WTC11 (cell line): Measurements from ENCODE around the gene VAMP4. TPM values are rescaled to one million over a fixed set of nuclear protein-coding genes. Genes with fewer than 3 reads are reported as not detected.

ENCODE experiments used
- ATAC-seq: fragments of 200-7000 bp; cut with Tn5 transposase; 2 replicates; pipeline ENCODE4 v1.10.0; 2021; ENCODE audit warnings: mild to moderate bottlenecking, moderate library complexity
- CTCF ChIA-PET: fragments of 300-600 bp; sonication (Branson Sonifier 250); formaldehyde crosslinking; loops from one replicate; lab custom pipeline; 2021; ENCODE audit warnings: antibody characterized with exemption; lab: Charles Lee
- POLR2A ChIA-PET: fragments of 350-600 bp; sonication (Branson Sonifier 250); formaldehyde crosslinking; loops from one replicate; lab custom pipeline; 2021; ENCODE audit warnings: antibody characterized with exemption; lab: Charles Lee
- DNase-seq: peaks from one replicate; pipeline ENCODE4 v3.0.0; 2021; ENCODE audit warnings: low spot score
- H3K27ac Mint-ChIP-seq: 2 replicates; pipeline ENCODE4 v1.8.0; 2021; ENCODE audit warnings: mixed read lengths
- H3K27me3 Mint-ChIP-seq: 2 replicates; pipeline ENCODE4 v1.8.0; 2021; ENCODE audit warnings: low read depth, mild to moderate bottlenecking, moderate library complexity, mixed read lengths
- H3K36me3 Mint-ChIP-seq: 2 replicates; pipeline ENCODE4 v1.8.0; 2021; ENCODE audit warnings: mixed read lengths
- H3K4me1 Mint-ChIP-seq: 2 replicates; pipeline ENCODE4 v1.8.0; 2022; ENCODE audit warnings: mixed read lengths
- H3K4me3 Mint-ChIP-seq: 2 replicates; pipeline ENCODE4 v1.8.0; 2021; ENCODE audit warnings: mild to moderate bottlenecking, moderate library complexity, mixed read lengths
- H3K9me3 Mint-ChIP-seq: 2 replicates; pipeline ENCODE4 v1.8.0; 2021; ENCODE audit warnings: mixed read lengths
- ATF2 ChIP-seq: sonication (generic); formaldehyde crosslinking; IDR thresholded peaks from 2 replicates; pipeline ENCODE4 v1.8.1; 2022; ENCODE audit warnings: low read depth, missing genetic modification reagents, borderline replicate concordance
- CBFB ChIP-seq: sonication (generic); formaldehyde crosslinking; IDR thresholded peaks from 2 replicates; pipeline ENCODE4 v1.8.1; 2022; ENCODE audit warnings: mild to moderate bottlenecking, low read depth, missing genetic modification reagents
- E2F1 ChIP-seq: sonication (generic); formaldehyde crosslinking; IDR thresholded peaks from 2 replicates; pipeline ENCODE4 v1.8.0; 2022; ENCODE audit warnings: mild to moderate bottlenecking, missing genetic modification reagents
- EMX1 ChIP-seq: fragments of 250-450 bp; sonication (Bioruptor Pico); IDR thresholded peaks from 2 replicates; pipeline ENCODE4 v1.8.0; 2021; ENCODE audit warnings: mild to moderate bottlenecking
- FOXK1 ChIP-seq: sonication (generic); formaldehyde crosslinking; IDR thresholded peaks from 2 replicates; pipeline ENCODE4 v1.8.0; 2022; ENCODE audit warnings: mild to moderate bottlenecking, moderate library complexity, missing genetic modification reagents
- GTF2I ChIP-seq: fragments of 250-450 bp; sonication (Bioruptor Pico); conservative IDR thresholded peaks from 2 replicates; pipeline ENCODE4 v1.4.0; 2021; ENCODE audit warnings: mild to moderate bottlenecking
- HMGA2 ChIP-seq: fragments of 250-450 bp; sonication (Bioruptor Pico); IDR thresholded peaks from 2 replicates; pipeline ENCODE4 v1.4.0; 2021; ENCODE audit warnings: mild to moderate bottlenecking, moderate library complexity
- NFE2L1 ChIP-seq: sonication (generic); formaldehyde crosslinking; IDR thresholded peaks from 2 replicates; pipeline ENCODE4 v1.8.1; 2023; ENCODE audit warnings: missing genetic modification reagents
- NR3C1 ChIP-seq: sonication (generic); formaldehyde crosslinking; conservative IDR thresholded peaks from 2 replicates; pipeline ENCODE4 v1.8.1; 2023; ENCODE audit warnings: low read depth, mild to moderate bottlenecking, missing genetic modification reagents
- OVOL2 ChIP-seq: fragments of 250-450 bp; sonication (Bioruptor Pico); IDR thresholded peaks from 2 replicates; pipeline ENCODE4 v1.9.0; 2021; ENCODE audit warnings: mild to moderate bottlenecking, borderline replicate concordance
- PRRX2 ChIP-seq: fragments of 250-450 bp; sonication (Bioruptor Pico); IDR thresholded peaks from 2 replicates; pipeline ENCODE4 v1.8.0; 2021; ENCODE audit warnings: mild to moderate bottlenecking
- RELA ChIP-seq: sonication (generic); formaldehyde crosslinking; IDR thresholded peaks from 2 replicates; pipeline ENCODE4 v1.8.1; 2022; ENCODE audit warnings: missing genetic modification reagents, mild to moderate bottlenecking, borderline replicate concordance
- TCF7 ChIP-seq: sonication (generic); formaldehyde crosslinking; IDR thresholded peaks from 2 replicates; pipeline ENCODE4 v1.8.0; 2022; ENCODE audit warnings: mild to moderate bottlenecking, low read depth, missing genetic modification reagents, moderate library complexity
- TEAD1 ChIP-seq: sonication (generic); formaldehyde crosslinking; IDR thresholded peaks from 2 replicates; pipeline ENCODE4 v1.8.0; 2022; ENCODE audit warnings: mild to moderate bottlenecking, missing genetic modification reagents
- ZNF121 ChIP-seq: sonication (generic); formaldehyde crosslinking; IDR thresholded peaks from 2 replicates; pipeline ENCODE4 v1.8.0; 2023; ENCODE audit warnings: missing genetic modification reagents
- ZNF416 ChIP-seq: fragments of 250-450 bp; sonication (Bioruptor Pico); IDR thresholded peaks from 2 replicates; pipeline ENCODE4 v1.9.0; 2021; ENCODE audit warnings: mild to moderate bottlenecking, inconsistent platforms
- ZNF425 ChIP-seq: fragments of 250-450 bp; sonication (Bioruptor Pico); conservative IDR thresholded peaks from 2 replicates; pipeline ENCODE4 v1.9.0; 2021; ENCODE audit warnings: mild to moderate bottlenecking
- total RNA-seq: library from RNA; stranded (reverse); gene quantifications from 3 replicates; pipeline ENCODE4 v1.2.3, GENCODE V29; 2021
- TF ChIP-seq, protein P1 (sequence below): sonication (generic); formaldehyde crosslinking; IDR thresholded peaks from 2 replicates; pipeline ENCODE4 v1.8.1; 2022; ENCODE audit warnings: missing genetic modification reagents, borderline replicate concordance
- TF ChIP-seq, protein P2 (sequence below): fragments of 250-450 bp; sonication (Bioruptor Pico); IDR thresholded peaks from 2 replicates; pipeline ENCODE4 v1.8.0; 2021; ENCODE audit warnings: mild to moderate bottlenecking
- TF ChIP-seq, protein P3 (sequence below): fragments of 250-450 bp; sonication (Bioruptor Pico); IDR thresholded peaks from 2 replicates; pipeline ENCODE4 v2.1.2; 2022; ENCODE audit warnings: mild to moderate bottlenecking, moderate library complexity
- TF ChIP-seq, protein P4 (sequence below): sonication (generic); formaldehyde crosslinking; IDR thresholded peaks from 2 replicates; pipeline ENCODE4 v1.8.1; 2023; ENCODE audit warnings: mild to moderate bottlenecking, missing genetic modification reagents

Gene VAMP4
- total RNA-seq, 1 experiment from 2014 or later, result 11.4 TPM

DNA sequence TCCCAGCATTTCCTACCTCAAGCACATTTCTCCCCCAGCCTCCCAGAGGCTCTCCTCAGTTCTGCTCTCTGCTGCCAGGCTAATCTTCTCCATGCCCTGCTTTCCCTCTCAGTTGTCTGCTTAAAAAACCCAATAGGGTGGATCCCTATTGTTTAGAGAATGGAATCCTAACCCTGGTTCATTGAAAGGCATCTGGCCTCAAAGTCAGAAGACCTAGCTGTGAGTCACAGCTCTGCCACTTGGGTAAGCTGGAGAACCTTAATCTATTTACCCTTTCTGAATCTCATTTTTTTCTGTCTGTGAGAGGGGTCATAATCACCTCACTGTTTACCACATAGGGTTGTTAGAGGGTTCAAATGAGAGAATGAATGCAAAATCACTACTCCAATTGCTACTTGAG is 76.9 kb downstream of the VAMP4 start:
- CTCF ChIA-PET, result interaction anchor here (2.1 kb wide), 1 partner anchor 20 kb away, joined by 7 read pairs; no protein-coding TSS in a partner anchor

DNA sequence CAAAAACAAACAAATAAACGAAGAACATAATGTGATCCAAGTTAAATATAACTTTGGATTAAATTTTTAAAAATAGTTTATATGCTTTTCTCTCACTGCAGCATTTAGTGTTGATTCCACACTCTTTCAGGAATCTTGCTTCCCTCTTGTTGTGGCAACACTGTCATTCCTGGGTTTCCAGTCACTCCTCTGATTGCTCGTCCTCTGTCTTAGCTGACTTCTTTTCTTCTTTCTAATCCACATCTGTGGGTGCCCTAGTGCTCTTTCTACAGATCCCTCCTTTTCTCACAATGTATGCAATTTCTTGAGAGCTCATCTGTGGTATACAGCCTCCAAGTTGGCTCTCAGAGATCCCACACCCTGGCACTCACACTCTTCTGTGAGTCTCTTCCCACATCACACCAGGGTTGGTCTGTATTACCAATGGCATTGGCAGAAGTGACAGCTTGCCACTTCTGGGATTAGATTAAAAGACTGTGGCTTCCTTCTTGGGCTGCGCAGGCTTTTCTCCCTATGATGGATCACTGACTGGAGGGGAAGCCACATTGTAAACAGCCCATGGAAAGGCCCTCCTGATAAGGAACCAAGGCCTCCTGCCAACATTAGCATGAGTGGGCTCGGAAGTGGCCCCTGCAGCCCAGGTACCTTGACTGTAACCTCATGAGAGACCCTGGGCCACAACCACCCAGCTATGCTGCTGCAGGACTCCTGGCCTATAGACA is 77.8 kb downstream of the VAMP4 start:
- DNase-seq (no peak), ATAC-seq (peak; percentile 27; the same call in 1 of the 2 replicates)
- H3K36me3 Mint-ChIP-seq, result no peaks in the 10 kb centered on the region
- CTCF ChIA-PET, result interaction anchor here (0.8 to 2.1 kb wide), 3 partner anchors 9 to 19 kb away, joined by 6 to 7 read pairs (median 6); no protein-coding TSS in a partner anchor
- H3K27ac Mint-ChIP-seq, result no peak overlapping the region
- H3K27me3 Mint-ChIP-seq, result no peaks in the 10 kb centered on the region
- peaks cover 11% of the 10 kb centered on the region for H3K4me1 Mint-ChIP-seq
- H3K9me3 Mint-ChIP-seq, result peaks cover 16% of the 10 kb centered on the region; the same call in 1 of the 2 replicates
- H3K4me3 Mint-ChIP-seq, result no peak overlapping the region
- POLR2A ChIA-PET, result no interaction called here
- TF ChIP-seq TCF7, result no peak
- TF ChIP-seq OVOL2 (CRISPR knock-in tag), result no peak
- TF ChIP-seq FOXK1 (CRISPR knock-in tag), result no peak
- TF ChIP-seq NFE2L1 (CRISPR knock-in tag), result no peak
- TF ChIP-seq ZNF425, result no peak
- TF ChIP-seq, protein P1, sequence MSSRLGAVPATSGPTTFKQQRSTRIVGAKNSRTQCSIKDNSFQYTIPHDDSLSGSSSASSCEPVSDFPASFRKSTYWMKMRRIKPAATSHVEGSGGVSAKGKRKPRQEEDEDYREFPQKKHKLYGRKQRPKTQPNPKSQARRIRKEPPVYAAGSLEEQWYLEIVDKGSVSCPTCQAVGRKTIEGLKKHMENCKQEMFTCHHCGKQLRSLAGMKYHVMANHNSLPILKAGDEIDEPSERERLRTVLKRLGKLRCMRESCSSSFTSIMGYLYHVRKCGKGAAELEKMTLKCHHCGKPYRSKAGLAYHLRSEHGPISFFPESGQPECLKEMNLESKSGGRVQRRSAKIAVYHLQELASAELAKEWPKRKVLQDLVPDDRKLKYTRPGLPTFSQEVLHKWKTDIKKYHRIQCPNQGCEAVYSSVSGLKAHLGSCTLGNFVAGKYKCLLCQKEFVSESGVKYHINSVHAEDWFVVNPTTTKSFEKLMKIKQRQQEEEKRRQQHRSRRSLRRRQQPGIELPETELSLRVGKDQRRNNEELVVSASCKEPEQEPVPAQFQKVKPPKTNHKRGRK (CRISPR knock-in tag), result no peak
- TF ChIP-seq, protein P2, sequence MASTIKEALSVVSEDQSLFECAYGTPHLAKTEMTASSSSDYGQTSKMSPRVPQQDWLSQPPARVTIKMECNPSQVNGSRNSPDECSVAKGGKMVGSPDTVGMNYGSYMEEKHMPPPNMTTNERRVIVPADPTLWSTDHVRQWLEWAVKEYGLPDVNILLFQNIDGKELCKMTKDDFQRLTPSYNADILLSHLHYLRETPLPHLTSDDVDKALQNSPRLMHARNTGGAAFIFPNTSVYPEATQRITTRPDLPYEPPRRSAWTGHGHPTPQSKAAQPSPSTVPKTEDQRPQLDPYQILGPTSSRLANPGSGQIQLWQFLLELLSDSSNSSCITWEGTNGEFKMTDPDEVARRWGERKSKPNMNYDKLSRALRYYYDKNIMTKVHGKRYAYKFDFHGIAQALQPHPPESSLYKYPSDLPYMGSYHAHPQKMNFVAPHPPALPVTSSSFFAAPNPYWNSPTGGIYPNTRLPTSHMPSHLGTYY (CRISPR knock-in tag), result no peak
- no peak for TF ChIP-seq NR3C1
- TF ChIP-seq, protein P3, sequence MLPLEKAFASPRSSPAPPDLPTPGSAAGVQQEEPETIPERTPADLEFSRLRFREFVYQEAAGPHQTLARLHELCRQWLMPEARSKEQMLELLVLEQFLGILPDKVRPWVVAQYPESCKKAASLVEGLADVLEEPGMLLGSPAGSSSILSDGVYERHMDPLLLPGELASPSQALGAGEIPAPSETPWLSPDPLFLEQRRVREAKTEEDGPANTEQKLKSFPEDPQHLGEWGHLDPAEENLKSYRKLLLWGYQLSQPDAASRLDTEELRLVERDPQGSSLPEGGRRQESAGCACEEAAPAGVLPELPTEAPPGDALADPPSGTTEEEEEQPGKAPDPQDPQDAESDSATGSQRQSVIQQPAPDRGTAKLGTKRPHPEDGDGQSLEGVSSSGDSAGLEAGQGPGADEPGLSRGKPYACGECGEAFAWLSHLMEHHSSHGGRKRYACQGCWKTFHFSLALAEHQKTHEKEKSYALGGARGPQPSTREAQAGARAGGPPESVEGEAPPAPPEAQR (CRISPR knock-in tag), result no peak
- TF ChIP-seq E2F1 (CRISPR knock-in tag), result no peak
- TF ChIP-seq GTF2I (CRISPR knock-in tag), result no peak
- no peak for TF ChIP-seq PRRX2 (CRISPR knock-in tag)

More for the DNA sequence above, 76.9 kb downstream of the VAMP4 start:
- H3K36me3 Mint-ChIP-seq, result no peaks in the 10 kb centered on the region
- H3K4me3 Mint-ChIP-seq, result no peak overlapping the region
- no peak overlapping the region for H3K27ac Mint-ChIP-seq
- DNase-seq (no peak), ATAC-seq (no peak; the same call in 1 of the 2 replicates)
- H3K4me1 Mint-ChIP-seq, result peaks cover 11% of the 10 kb centered on the region
- no peaks in the 10 kb centered on the region for H3K27me3 Mint-ChIP-seq
- POLR2A ChIA-PET, result no interaction called here
- peaks cover 12% of the 10 kb centered on the region; the same call in 1 of the 2 replicates for H3K9me3 Mint-ChIP-seq
- TF ChIP-seq, protein P2 (CRISPR knock-in tag), result no peak
- no peak for TF ChIP-seq GTF2I (CRISPR knock-in tag)
- no peak for TF ChIP-seq CBFB
- TF ChIP-seq RELA (CRISPR knock-in tag), result no peak
- no peak for TF ChIP-seq ATF2 (CRISPR knock-in tag)
- no peak for TF ChIP-seq ZNF121
- no peak for TF ChIP-seq EMX1
- TF ChIP-seq ZNF416, result no peak
- no peak for TF ChIP-seq TEAD1 (CRISPR knock-in tag)
- TF ChIP-seq HMGA2 (CRISPR knock-in tag), result no peak
- TF ChIP-seq, protein P4, sequence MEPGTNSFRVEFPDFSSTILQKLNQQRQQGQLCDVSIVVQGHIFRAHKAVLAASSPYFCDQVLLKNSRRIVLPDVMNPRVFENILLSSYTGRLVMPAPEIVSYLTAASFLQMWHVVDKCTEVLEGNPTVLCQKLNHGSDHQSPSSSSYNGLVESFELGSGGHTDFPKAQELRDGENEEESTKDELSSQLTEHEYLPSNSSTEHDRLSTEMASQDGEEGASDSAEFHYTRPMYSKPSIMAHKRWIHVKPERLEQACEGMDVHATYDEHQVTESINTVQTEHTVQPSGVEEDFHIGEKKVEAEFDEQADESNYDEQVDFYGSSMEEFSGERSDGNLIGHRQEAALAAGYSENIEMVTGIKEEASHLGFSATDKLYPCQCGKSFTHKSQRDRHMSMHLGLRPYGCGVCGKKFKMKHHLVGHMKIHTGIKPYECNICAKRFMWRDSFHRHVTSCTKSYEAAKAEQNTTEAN (CRISPR knock-in tag), result no peak
- no peak for TF ChIP-seq TCF7
